ENCODE data around the gene TMEM203.

The TMEM203 gene

DNA sequence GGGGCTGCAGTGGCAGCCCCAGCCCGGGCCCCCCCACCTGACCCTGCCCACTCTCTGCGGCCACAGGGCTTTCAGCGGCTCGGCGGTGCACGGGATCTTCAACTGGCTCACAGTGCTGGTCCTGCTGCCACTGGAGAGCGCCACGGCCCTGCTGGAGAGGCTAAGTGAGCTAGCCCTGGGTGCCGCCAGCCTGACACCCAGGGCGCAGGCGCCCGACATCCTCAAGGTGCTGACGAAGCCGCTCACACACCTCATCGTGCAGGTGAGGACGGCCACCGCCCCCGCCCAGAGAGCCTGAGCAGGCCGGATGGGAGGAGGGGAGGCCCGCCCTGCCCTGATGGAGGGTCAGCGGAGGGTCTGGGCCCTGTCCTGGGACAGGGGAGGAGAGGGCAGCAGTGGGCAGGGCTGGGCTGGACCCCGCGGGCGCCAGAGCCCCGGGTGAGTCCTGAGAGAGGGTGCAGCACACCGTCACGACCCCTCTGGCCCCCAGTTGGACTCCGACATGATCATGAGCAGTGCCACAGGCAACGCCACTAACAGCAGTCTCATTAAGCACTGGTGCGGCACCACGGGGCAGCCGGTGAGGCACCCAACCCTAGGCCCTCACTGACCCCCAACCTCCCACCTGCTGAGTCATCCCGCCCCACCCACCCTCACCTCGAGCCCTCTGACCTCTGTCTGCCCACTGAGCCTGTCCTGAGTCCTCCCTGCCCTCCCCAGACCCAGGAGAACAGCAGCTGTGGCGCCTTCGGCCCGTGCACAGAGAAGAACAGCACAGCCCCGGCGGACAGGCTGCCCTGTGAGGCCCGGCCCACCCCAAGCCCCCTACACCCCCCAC lies 27.9 kb upstream of the TMEM203 start:
- TF ChIP-seq MYC (IDR thresholded peaks at IDR 0.05; ENCODE audit: low read depth, low read length) = no peak
- TF ChIP-seq, protein P1, sequence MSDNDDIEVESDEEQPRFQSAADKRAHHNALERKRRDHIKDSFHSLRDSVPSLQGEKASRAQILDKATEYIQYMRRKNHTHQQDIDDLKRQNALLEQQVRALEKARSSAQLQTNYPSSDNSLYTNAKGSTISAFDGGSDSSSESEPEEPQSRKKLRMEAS (IDR thresholded peaks at IDR 0.05; ENCODE audit: low read depth, low read length) = no peak
- TF ChIP-seq, protein P2, sequence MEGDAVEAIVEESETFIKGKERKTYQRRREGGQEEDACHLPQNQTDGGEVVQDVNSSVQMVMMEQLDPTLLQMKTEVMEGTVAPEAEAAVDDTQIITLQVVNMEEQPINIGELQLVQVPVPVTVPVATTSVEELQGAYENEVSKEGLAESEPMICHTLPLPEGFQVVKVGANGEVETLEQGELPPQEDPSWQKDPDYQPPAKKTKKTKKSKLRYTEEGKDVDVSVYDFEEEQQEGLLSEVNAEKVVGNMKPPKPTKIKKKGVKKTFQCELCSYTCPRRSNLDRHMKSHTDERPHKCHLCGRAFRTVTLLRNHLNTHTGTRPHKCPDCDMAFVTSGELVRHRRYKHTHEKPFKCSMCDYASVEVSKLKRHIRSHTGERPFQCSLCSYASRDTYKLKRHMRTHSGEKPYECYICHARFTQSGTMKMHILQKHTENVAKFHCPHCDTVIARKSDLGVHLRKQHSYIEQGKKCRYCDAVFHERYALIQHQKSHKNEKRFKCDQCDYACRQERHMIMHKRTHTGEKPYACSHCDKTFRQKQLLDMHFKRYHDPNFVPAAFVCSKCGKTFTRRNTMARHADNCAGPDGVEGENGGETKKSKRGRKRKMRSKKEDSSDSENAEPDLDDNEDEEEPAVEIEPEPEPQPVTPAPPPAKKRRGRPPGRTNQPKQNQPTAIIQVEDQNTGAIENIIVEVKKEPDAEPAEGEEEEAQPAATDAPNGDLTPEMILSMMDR (IDR thresholded peaks at IDR 0.05; ENCODE audit: low read depth, low read length) = no peak
- no peak overlapping the region for H3K4me3 ChIP-seq (ENCODE audit: low read depth, low read length)
- DNase-seq (ENCODE audit: low read depth) = no peak

DNA sequence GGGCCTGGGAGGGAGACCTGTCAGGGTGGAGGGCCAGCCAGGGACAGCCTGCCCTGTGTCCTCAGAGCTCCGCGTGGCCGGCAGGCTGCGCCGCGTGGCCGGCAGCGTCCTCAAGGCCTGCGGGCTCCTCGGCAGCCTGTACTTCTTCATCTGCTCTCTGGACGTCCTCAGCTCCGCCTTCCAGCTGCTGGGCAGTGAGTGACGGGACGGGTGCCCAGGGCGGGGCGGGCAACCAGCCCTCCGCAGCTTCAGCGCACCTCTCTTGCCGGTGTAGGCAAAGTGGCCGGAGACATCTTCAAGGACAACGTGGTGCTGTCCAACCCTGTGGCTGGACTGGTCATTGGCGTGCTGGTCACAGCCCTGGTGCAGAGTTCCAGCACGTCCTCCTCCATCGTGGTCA lies 27.1 kb upstream of the TMEM203 start:
- H3K4me3 ChIP-seq (ENCODE audit: low read depth, low read length) = no peak overlapping the region
- no peak for TF ChIP-seq POLR2A (IDR thresholded peaks at IDR 0.05; ENCODE audit: extremely low read depth, insufficient read length)
- no peak for TF ChIP-seq MYC (IDR thresholded peaks at IDR 0.05; ENCODE audit: low read depth, low read length)
- TF ChIP-seq, protein P2 (IDR thresholded peaks at IDR 0.05; ENCODE audit: low read depth, low read length) = no peak
- TF ChIP-seq, protein P1 (IDR thresholded peaks at IDR 0.05; ENCODE audit: low read depth, low read length) = no peak
- no peak for DNase-seq (ENCODE audit: low read depth)

DNA sequence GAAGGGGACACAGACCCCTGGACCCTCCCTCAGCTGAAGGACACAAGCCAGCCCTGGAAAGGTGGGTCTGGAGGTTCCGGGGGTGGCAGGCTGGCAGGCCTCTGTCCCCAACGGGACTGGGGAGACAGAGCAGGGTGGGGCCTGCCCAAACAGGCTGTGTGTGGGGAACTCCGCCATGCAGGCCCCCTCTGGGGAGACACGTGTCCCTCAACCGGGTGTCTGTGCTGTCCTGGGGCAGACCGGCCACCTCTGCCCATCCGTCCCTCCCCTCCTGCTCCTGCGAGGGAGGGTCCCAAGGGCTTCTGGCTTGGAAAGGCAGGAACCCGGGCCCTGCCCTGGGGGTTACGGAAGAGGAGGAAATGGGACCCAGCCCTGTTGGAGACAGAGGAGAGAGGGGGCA lies 26.7 kb upstream of the TMEM203 start:
- TF ChIP-seq POLR2A (IDR thresholded peaks at IDR 0.05; ENCODE audit: extremely low read depth, insufficient read length) = no peak
- no peak overlapping the region for H3K4me3 ChIP-seq (ENCODE audit: low read depth, low read length)
- no peak for DNase-seq (ENCODE audit: low read depth)

DNA sequence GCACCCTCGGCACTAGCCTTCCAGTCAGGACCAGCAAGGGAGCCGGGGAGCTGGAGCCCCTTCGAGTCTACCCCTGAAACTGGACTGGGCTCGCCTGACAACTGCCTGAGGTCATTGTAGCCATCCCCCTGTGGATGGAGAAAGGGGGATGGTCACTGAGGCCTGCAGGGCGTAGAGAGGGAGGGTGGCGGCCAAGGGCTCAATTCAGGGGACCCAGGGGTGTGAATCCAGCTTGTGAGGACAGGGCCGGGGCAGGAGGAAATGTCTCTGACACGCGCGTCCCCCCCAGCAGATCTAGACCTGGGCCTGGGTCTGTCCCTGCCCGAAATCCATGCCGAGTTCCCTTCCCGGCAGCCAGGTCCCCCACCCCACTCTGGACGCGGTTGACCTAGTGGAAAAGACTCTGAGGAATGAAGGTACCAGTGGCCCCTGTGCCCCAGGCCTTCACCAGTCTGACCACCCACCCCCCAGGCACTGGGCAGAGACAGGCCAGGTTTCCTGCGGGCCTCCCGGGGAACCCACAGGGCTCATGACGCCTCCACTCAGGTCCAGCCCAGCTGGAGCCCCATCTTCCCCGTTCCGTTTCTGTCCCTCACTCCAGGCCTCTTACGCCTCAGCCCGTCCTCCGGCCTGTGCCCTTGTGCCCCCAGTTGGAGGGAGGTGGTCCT lies 26.1 kb upstream of the TMEM203 start:
- DNase-seq (ENCODE audit: low read depth) = no peak
- TF ChIP-seq POLR2A (IDR thresholded peaks at IDR 0.05; ENCODE audit: extremely low read depth, insufficient read length) (no peak), MYC (IDR thresholded peaks at IDR 0.05; ENCODE audit: low read depth, low read length) (no peak)
- TF ChIP-seq, protein P2 (IDR thresholded peaks at IDR 0.05; ENCODE audit: low read depth, low read length) = no peak
- TF ChIP-seq, protein P1 (IDR thresholded peaks at IDR 0.05; ENCODE audit: low read depth, low read length) = no peak
- no peak overlapping the region for H3K4me3 ChIP-seq (ENCODE audit: low read depth, low read length)

DNA sequence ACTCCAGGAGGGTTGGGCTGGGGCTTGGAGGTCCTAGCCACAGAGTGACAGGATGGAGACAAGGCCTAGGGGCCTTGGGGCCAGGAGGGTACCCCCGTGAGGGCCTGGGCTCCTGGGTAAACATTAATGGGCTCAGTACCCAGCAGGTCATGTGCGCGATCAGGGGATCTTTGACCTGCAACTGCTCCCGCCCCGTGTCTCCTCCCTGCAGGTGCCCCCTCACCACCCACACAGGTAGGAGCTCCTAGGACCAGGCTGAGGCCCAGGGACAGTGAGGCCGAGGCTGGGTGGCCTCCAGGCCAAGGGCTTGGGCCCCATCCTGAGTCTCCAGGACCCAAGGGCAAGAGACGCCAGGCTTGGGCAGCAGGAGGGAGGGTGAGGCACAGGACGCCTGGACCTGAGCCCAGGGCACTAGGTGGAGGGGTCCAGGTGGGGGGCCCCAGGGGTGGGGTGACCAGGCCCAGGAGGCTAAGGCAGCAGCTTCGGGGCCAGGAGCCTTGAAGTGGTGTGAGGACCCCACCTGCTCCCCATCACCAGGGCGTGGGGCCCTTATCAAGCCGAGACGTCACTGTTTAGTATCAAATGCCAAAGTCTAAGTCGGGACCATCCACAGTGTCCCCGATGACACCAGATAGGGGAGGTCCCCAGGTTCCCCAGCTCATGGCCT lies 25.4 kb upstream of the TMEM203 start, which contains the start of gene SLC34A3:
Gene SLC34A3, plus strand, starts transcription at position 197 of the 667 bp plus-strand sequence. CDS start 802 bp downstream, outside the sequence.
- no peak within 1 kb of the TSS for H3K4me3 ChIP-seq (ENCODE audit: low read depth, low read length)
- no peak for DNase-seq (ENCODE audit: low read depth)
- TF ChIP-seq MYC (IDR thresholded peaks at IDR 0.05; ENCODE audit: low read depth, low read length) (no peak), POLR2A (IDR thresholded peaks at IDR 0.05; ENCODE audit: extremely low read depth, insufficient read length) (no peak)
- TF ChIP-seq, protein P2 (IDR thresholded peaks at IDR 0.05; ENCODE audit: low read depth, low read length) = no peak
- TF ChIP-seq, protein P1 (IDR thresholded peaks at IDR 0.05; ENCODE audit: low read depth, low read length) = no peak
